Peyer's patch (tissue), 4 donors: Measurements from ENCODE around the gene CHST11.

Experiments
- CTCF ChIP-seq, 6 experiments: fragments of 450-650 bp in 4 of 6; fragments of 200-600 bp in 2 of 6; sonication (generic) in 1 of 6; IDR thresholded peaks; one replicate each; pipeline ENCODE4 v1.5.1; 2017 to 2019; ENCODE audit warnings: antibody characterized with exemption in 6 of 6, mild to moderate bottlenecking in 3 of 6, moderate library complexity in 1 of 6
- POLR2A ChIP-seq, 2 donors: fragments of 450-650 bp; IDR thresholded peaks; one replicate each; pipeline ENCODE4 v1.5.1; 2017; ENCODE audit warnings: antibody characterized with exemption in 2 of 2, mild to moderate bottlenecking in 2 of 2, moderate library complexity in 2 of 2

GRCh38 chr12:104622928-104623327, 166.2 kb downstream of the CHST11 start:
- TF ChIP-seq POLR2A (IDR thresholded peaks at IDR 0.05): no peak
- TF ChIP-seq CTCF (IDR thresholded peaks at IDR 0.05): no peak
